Activated T-helper 2 cell treated with anti-CD3 and anti-CD28 coated beads, Interferon-gamma antibody, Interleukin-2, Interleukin-4, amounts not matched to agents 10 μg/mL and 5 μg/mL and 100 μg/mL, durations not matched to agents 14 hours and 24 hours and 36 hours (primary cell): ENCODE measurements around the gene KIF14. TPM values are rescaled to one million over a fixed set of nuclear protein-coding genes. Genes with fewer than 3 reads are reported as not detected.

Source experiments
- DNase-seq: peaks from one replicate; pipeline ENCODE4 v3.0.0; 2021; ENCODE audit warnings: low spot score
- H3K27ac Mint-ChIP-seq: one replicate; pipeline ENCODE4 v1.8.0; 2021; ENCODE audit warnings: mixed read lengths
- H3K27me3 Mint-ChIP-seq: one replicate; pipeline ENCODE4 v1.8.0; 2021; ENCODE audit warnings: low read depth, mixed read lengths
- H3K36me3 Mint-ChIP-seq: one replicate; pipeline ENCODE4 v1.8.0; 2021; ENCODE audit warnings: low read depth, mixed read lengths
- H3K4me1 Mint-ChIP-seq: one replicate; pipeline ENCODE4 v1.8.0; 2021; ENCODE audit warnings: low read depth, mixed read lengths
- H3K4me3 Mint-ChIP-seq: one replicate; pipeline ENCODE4 v1.8.0; 2021; ENCODE audit warnings: low read depth, mild to moderate bottlenecking, moderate library complexity, mixed read lengths
- H3K9me3 Mint-ChIP-seq: one replicate; pipeline ENCODE4 v1.8.0; 2021; ENCODE audit warnings: mixed read lengths
- intact Hi-C: fragments of 100-400 bp; cut with micrococcal nuclease; formaldehyde crosslinking; loops from one replicate; pipeline ENCODE4 v1.15.1; 2023
- total RNA-seq: library from RNA; stranded (reverse); gene quantifications from 2 replicates; pipeline ENCODE4 v1.2.3, GENCODE V29; 2022

The KIF14 gene
- total RNA-seq, 1 donor from 2014 or later: 13.8 TPM

DNA sequence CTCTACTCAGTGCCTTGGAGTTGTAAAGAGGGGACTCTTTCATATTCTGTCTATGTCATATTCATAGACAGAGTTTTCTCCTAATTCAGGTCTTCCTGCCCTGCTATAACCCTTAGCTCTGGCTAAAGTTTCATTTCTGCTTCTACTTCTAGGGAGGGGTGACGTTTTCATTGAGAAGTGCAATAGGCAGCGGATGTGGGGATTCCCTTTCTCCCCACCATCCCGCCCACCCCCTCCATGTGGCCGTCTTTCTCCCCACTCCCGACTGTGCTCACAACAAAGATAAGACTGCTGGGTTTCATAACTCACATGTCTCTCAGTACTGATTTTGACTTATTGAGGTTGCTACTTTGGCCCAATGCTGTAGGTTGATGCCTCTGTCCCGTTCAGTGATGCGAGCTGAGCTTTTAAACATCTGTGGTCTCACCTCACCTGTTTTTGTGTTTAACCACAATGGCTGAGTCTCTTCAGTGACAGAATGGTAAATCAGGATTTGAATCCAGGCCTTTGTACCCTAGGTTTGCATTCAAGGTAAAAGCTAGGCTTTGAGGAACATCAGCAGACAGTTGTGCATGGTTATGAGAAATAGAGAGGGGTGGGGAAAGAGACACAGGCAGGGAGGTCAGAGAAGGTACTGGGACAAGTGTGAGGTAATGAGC, 7.8 kb upstream of the KIF14 start:
- Mint-ChIP-seq H3K4me3 (peak overlapping the region; percentile 41), H3K9me3 (no peaks in the 10 kb centered on the region), H3K27ac (peak overlapping the region; percentile 65), H3K4me1 (peaks cover 35% of the 10 kb centered on the region), H3K36me3 (no peaks in the 10 kb centered on the region), H3K27me3 (peaks cover 22% of the 10 kb centered on the region)
- intact Hi-C loops: loop anchor here (1.0 to 10.0 kb wide), 7 partner anchors 12 to 686 kb away; partner anchors contain the start of genes CACNA1S, DDX59 and KIF21B
- no peak for DNase-seq

DNA sequence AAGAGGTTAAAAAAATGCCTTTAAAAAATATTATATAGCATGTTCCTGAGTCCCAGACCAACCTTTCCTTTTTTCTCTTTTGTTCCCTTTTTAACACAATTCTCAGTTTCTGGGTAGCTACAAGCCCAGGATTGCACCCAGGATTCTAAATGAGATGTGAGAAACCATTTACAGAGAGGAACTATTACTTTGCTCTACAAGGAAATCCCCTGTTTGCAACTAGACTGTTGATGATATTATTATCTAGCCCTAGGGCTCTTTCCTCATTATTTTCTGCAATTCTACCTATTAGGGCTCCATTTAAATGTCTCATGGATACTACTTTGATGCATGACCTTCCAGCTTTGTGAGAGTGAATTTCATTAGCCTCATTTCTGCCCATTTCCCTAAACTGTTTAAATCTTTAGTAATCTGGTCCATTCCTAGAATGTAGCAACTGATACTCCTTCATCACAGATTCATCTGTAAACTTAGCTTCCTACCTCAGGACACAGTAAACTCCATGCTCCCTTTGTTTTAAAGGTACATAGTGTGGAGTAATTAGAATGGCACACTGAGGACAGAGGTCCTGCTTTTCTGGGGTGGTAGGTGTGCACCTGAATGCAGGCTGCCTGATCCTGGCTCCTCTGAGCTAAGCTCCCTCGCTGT, 7.1 kb upstream of the KIF14 start:
- peaks cover 35% of the 10 kb centered on the region for H3K4me1 Mint-ChIP-seq
- H3K4me3 Mint-ChIP-seq: peak overlapping the region; percentile 41
- no peaks in the 10 kb centered on the region for H3K36me3 Mint-ChIP-seq
- no peak for DNase-seq
- peak overlapping the region; percentile 65 for H3K27ac Mint-ChIP-seq
- peaks cover 18% of the 10 kb centered on the region for H3K27me3 Mint-ChIP-seq
- intact Hi-C loops: loop anchor here (1.0 to 10.0 kb wide), 7 partner anchors 13 to 685 kb away; partner anchors contain the start of genes CACNA1S, DDX59 and KIF21B
- no peaks in the 10 kb centered on the region for H3K9me3 Mint-ChIP-seq

DNA sequence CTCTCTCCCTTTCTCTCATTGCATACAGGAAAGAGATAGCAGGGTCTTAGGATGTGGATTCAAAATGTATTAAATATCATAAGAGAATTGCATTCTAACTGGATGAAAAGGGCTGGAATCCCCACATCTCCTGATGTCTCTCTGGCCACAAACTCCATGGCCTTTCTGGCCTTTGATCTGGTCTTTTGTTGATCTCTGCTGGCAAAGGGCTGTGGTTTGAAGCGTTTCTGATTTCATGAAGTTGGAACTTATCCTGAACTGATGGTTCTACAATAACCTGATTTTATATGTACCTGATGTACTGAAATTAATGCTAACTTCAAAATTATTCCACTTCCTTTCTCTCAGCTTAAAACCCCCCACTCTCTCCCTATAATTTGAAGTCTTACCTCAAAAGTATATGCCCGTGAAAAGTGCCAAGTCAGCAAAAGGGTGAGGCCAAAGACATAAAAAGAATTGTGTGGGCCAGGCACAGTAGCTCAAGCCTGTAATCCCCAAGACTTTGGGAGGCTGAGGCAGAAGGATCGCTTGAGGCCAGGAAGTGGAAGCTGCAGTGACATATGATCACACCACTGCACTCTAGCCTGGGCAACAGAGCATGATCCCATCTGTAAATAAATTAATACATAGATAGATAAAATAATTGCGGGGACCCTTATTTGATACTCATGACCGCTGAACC, 6.4 kb upstream of the KIF14 start:
- Mint-ChIP-seq H3K4me3 (no peak overlapping the region), H3K27me3 (peaks cover 17% of the 10 kb centered on the region), H3K9me3 (no peaks in the 10 kb centered on the region), H3K27ac (no peak overlapping the region), H3K36me3 (no peaks in the 10 kb centered on the region), H3K4me1 (peaks cover 35% of the 10 kb centered on the region)
- DNase-seq: no peak
- intact Hi-C loops: loop anchor here (5.0 to 10.0 kb wide), 4 partner anchors 238 to 685 kb away; partner anchors contain the start of genes CACNA1S and KIF21B

DNA sequence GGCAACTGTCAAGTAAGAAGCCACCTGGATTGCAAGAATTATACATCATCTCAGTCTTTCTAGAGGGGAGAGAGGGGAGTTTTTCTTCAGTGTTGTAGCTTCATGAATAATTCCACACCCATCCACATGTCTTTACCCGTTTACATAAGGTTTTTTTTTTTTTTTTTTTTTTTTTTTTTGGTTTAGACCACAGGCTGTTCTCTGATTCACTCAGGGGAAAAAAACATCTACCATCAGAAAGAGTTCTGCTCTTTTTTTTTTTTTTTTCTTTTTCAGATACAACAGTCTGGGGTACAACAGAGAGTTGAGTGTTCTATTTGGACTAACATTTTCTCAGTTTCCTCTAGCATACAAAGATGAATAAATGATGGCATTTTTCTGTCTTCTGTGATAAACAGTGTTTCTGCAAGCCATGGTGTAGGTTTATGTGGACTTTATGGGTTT, 4.9 kb upstream of the KIF14 start:
- Mint-ChIP-seq H3K27ac (peak overlapping the region; percentile 39), H3K36me3 (no peaks in the 10 kb centered on the region), H3K4me1 (peaks cover 39% of the 10 kb centered on the region), H3K9me3 (no peaks in the 10 kb centered on the region), H3K27me3 (peaks cover 14% of the 10 kb centered on the region), H3K4me3 (no peak overlapping the region)
- DNase-seq: no peak
- intact Hi-C loops: loop anchor here (5.0 to 10.0 kb wide), 4 partner anchors 239 to 683 kb away; partner anchors contain the start of genes CACNA1S and KIF21B

DNA sequence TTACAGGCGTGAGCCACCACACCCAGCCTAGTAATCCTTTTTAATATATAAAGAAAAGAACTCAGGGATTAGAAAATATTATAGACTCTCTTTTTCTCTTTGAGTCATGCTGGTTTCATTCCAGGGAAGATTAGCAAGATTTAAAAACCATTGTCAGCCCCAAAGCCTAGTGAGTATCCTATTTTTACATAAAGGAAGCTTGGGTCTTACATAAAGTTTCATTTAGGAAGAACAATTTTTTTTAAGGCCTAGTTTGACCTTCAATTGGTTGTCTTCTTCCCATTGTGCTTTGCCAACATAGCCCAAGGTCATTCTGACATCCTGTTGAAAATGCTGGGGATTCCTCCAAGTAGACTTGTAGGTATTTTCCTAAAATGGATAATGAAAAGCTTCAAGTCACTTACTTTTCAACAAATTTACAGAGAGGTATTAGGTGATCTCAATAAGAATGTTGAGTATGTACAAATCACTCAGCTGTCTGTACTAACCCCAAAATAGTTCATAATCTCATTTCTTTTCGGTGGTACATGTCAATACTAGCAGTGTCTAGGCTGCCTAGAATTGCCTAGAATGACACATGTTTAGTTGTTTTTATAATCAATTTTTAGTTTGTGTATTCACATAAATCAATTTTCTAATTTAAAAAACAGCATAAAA, 4.3 kb upstream of the KIF14 start:
- Mint-ChIP-seq H3K36me3 (peaks cover 2% of the 10 kb centered on the region), H3K4me1 (peaks cover 42% of the 10 kb centered on the region), H3K27me3 (peaks cover 9% of the 10 kb centered on the region), H3K27ac (peak overlapping the region; percentile 39), H3K4me3 (no peak overlapping the region), H3K9me3 (no peaks in the 10 kb centered on the region)
- DNase-seq: no peak
- intact Hi-C loops: loop anchor here (5.0 to 10.0 kb wide), 4 partner anchors 240 to 683 kb away; partner anchors contain the start of genes CACNA1S and KIF21B

DNA sequence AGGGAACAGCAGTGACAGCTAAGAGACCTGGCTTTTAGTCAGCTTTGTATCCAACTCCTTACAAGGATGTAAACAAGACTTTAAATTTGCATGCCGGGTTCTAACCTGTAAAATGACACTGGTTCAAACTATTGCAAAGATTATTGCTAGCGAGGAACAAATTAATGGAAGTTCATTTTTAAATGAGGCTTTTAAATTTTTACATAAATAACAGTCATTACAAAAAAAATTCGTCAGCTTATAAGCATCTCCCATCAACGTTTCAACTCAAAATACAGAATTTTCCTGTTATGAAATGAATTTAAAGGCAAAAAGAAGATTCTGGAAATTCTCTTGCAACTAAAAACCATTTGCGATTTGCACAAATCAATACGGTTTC, 668 bp downstream of the KIF14 start:
- H3K9me3 Mint-ChIP-seq: no peaks in the 10 kb centered on the region
- H3K4me3 Mint-ChIP-seq: peak overlapping the region; percentile 91
- peaks cover 40% of the 10 kb centered on the region for H3K4me1 Mint-ChIP-seq
- DNase-seq: no peak
- H3K36me3 Mint-ChIP-seq: peaks cover 42% of the 10 kb centered on the region
- H3K27me3 Mint-ChIP-seq: no peaks in the 10 kb centered on the region
- H3K27ac Mint-ChIP-seq: peak overlapping the region; percentile 87
- intact Hi-C loops: loop anchor here (1.0 to 10.0 kb wide), 4 partner anchors 50 to 495 kb away; partner anchors contain the start of gene CACNA1S

DNA sequence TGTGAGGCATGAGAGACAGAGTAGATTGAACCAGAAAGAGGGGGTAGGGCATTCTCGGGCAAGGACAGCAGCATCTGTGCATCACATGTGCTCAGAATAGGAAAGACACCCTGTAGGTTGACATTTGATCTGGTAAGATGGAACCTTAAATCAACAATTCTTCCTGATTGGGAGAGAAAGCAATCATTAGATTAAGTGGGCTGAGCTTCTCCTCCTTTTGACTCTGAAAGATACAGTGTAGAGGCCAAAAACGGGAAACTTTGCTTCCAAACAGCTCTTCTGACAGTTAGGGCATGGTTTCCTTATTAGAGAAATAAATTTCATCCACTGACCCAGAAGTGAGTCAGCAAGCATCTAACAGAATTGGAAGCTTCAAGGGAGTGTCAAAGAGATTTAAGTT, 9.7 kb downstream of the KIF14 start:
- no peaks in the 10 kb centered on the region for H3K27me3 Mint-ChIP-seq
- no peaks in the 10 kb centered on the region for H3K9me3 Mint-ChIP-seq
- H3K4me3 Mint-ChIP-seq: no peak overlapping the region
- H3K36me3 Mint-ChIP-seq: peaks cover 47% of the 10 kb centered on the region
- H3K27ac Mint-ChIP-seq: no peak overlapping the region
- intact Hi-C loops: no loop called here
- no peak for DNase-seq
- H3K4me1 Mint-ChIP-seq: peaks cover 4% of the 10 kb centered on the region

DNA sequence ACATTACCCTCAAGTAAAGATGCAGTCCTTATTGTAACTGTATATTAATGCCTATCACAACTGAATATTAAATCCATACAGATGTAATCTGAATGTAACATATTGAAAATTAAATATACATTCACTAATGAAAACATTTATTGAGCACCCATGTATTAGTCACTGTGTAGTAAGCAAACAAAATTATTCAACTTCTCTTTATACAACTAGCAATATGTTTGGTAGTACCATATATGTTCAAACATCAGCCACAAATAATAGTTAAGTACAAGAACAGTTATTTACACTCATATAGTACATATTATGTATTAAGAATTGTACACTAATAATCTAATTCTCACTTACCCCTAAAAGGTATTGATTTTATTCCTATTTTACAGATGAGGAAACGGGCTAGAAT, 17.9 kb downstream of the KIF14 start:
- Mint-ChIP-seq H3K9me3 (no peaks in the 10 kb centered on the region), H3K4me1 (peaks cover 3% of the 10 kb centered on the region), H3K4me3 (no peak overlapping the region), H3K27me3 (no peaks in the 10 kb centered on the region), H3K36me3 (peaks cover 57% of the 10 kb centered on the region), H3K27ac (no peak overlapping the region)
- intact Hi-C loops: no loop called here
- no peak for DNase-seq

DNA sequence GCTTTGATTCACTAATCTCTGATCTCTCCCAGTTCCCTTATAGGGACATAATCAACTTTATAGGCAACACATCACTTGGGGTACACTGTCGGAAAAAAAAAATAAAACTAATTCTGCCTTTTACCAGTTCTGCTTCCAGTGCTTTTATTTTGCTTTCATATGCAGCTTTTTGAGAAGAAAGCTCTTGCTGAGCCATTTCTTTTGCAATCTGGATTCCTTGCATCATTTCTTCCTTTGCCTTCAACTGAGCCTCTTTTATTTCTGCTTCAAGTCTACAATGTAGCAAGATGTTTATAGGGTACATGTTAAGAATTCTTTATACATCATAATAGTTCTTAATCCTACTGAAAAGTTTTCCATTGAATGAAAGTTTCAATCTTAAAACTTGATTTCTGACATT, 30.6 kb downstream of the KIF14 start:
- intact Hi-C loops: no loop called here
- peaks cover 40% of the 10 kb centered on the region for H3K36me3 Mint-ChIP-seq
- no peaks in the 10 kb centered on the region for H3K9me3 Mint-ChIP-seq
- no peak overlapping the region for H3K4me3 Mint-ChIP-seq
- H3K27ac Mint-ChIP-seq: no peak overlapping the region
- no peak for DNase-seq
- no peaks in the 10 kb centered on the region for H3K4me1 Mint-ChIP-seq
- no peaks in the 10 kb centered on the region for H3K27me3 Mint-ChIP-seq

DNA sequence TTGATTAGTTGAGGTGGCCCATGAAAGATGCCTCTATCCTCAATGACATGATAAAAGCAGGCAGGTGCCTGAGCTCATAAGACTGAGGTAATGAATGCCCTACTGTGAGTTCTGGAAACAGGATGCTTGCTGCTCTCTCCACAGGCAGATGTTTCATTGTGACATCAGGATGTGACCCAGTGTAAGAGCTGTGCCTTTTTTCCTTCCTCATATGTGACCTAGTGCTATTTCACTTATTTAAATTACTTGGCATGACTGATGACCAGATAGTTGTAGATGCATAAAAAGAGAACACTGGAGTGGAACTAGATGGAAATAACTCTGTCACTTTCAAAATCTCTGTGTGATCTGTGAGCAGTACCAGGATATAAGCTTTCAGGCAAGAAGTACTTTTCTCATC, 31.9 kb downstream of the KIF14 start:
- Mint-ChIP-seq H3K4me1 (no peaks in the 10 kb centered on the region), H3K4me3 (no peak overlapping the region), H3K9me3 (no peaks in the 10 kb centered on the region), H3K27me3 (no peaks in the 10 kb centered on the region), H3K36me3 (peaks cover 47% of the 10 kb centered on the region), H3K27ac (no peak overlapping the region)
- intact Hi-C loops: no loop called here
- DNase-seq: no peak

DNA sequence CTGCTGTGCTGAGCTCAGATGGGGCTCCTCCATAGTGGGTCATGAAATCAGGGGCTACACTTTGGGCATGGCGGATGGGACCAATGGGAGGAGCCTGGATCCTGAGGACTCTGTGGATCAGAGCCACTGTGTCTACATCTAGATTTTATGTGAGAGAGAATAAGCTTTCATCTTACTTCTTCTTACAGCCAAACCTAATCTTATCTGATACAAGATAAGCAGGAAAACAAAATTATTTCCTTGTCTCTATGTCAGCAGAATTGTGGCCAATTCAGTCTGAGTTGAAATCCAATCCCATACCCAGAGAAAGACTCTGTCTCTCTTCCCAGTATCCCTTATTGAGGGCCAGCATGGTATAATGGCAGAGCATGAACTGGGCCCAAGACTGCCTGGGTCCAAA, 56.2 kb downstream of the KIF14 start:
- Mint-ChIP-seq H3K27ac (no peak overlapping the region), H3K4me3 (no peak overlapping the region), H3K4me1 (peaks cover 10% of the 10 kb centered on the region), H3K36me3 (peaks cover 29% of the 10 kb centered on the region), H3K9me3 (no peaks in the 10 kb centered on the region), H3K27me3 (no peaks in the 10 kb centered on the region)
- intact Hi-C loops: no loop called here
- DNase-seq: no peak

DNA sequence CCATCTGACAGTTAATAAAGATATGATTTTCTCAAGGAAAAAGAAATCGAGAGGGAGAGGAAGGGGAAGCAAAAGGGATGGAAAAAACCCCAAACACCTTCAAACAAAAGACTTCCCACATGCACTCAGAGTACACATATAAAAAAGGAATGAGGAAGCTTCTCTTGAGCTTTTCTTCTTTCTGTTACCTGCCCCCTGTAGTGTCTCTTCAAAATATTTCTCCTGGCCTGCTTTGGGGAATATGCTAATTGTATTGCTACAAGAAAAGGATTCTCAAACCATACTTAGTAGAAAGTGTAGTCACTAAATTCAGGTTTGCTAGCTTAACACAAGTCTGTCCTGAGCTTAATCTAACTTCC, 58.7 kb downstream of the KIF14 start:
- Mint-ChIP-seq H3K36me3 (peaks cover 36% of the 10 kb centered on the region), H3K4me3 (no peak overlapping the region), H3K27me3 (no peaks in the 10 kb centered on the region), H3K27ac (no peak overlapping the region), H3K9me3 (no peaks in the 10 kb centered on the region), H3K4me1 (peaks cover 12% of the 10 kb centered on the region)
- intact Hi-C loops: no loop called here
- DNase-seq: no peak
